Neural progenitor cell (in vitro differentiated cells): ENCODE results near the gene VSIG2. TPM values are rescaled to one million over a fixed set of nuclear protein-coding genes. Genes with fewer than 3 reads are reported as not detected.

ENCODE experiments used
- DNase-seq: peaks from one replicate; pipeline ENCODE4 v3.0.0-alpha.2; 2016; ENCODE audit warnings: low spot score
- H2AFZ ChIP-seq: fragments of 200-600 bp; sonication (generic); replicated peaks from 2 replicates; pipeline ENCODE4 v1.6.1; 2016; ENCODE audit warnings: antibody characterized with exemption
- H3F3A ChIP-seq: fragments of 200-600 bp; sonication (generic); 2 replicates; pipeline ENCODE4 v1.6.1; 2016; ENCODE audit warnings: antibody characterized with exemption, low read depth
- H3K27ac ChIP-seq: fragments of 200-600 bp; sonication (generic); 2 replicates; pipeline ENCODE4 v1.5.1; 2016; ENCODE audit warnings: mild to moderate bottlenecking
- H3K27me3 ChIP-seq: fragments of 200-600 bp; sonication (generic); 2 replicates; pipeline ENCODE4 v1.6.1; 2016; ENCODE audit warnings: mild to moderate bottlenecking, moderate library complexity
- H3K36me3 ChIP-seq: fragments of 200-600 bp; sonication (generic); 2 replicates; pipeline ENCODE4 v1.5.1; 2016
- H3K4me1 ChIP-seq: fragments of 200-600 bp; sonication (generic); 2 replicates; pipeline ENCODE4 v1.6.1; 2016; ENCODE audit warnings: mixed run types
- H3K4me2 ChIP-seq: fragments of 200-600 bp; sonication (generic); 2 replicates; pipeline ENCODE4 v1.6.1; 2016
- H3K4me3 ChIP-seq: fragments of 200-600 bp; sonication (generic); 2 replicates; pipeline ENCODE4 v1.5.1; 2016
- H3K79me2 ChIP-seq: fragments of 200-600 bp; sonication (generic); 2 replicates; pipeline ENCODE4 v1.6.1; 2016; ENCODE audit warnings: low read depth
- H3K9ac ChIP-seq: fragments of 200-600 bp; sonication (generic); 2 replicates; pipeline ENCODE4 v1.6.1; 2016
- H3K9me3 ChIP-seq: fragments of 200-600 bp; sonication (generic); 2 replicates; pipeline ENCODE4 v1.5.1; 2016; ENCODE audit warnings: low read depth
- H4K20me1 ChIP-seq: fragments of 200-600 bp; sonication (generic); 2 replicates; pipeline ENCODE4 v1.6.1; 2016; ENCODE audit warnings: low read depth
- H3K27ac Mint-ChIP-seq: 3 replicates; pipeline ENCODE4 v1.8.0; 2021; ENCODE audit warnings: mixed read lengths
- H3K27me3 Mint-ChIP-seq: 2 replicates; pipeline ENCODE4 v1.8.0; 2022; ENCODE audit warnings: low read depth, mild to moderate bottlenecking, inconsistent platforms, moderate library complexity, mixed read lengths; ENCODE audit not compliant: insufficient read depth
- H3K36me3 Mint-ChIP-seq: 3 replicates; pipeline ENCODE4 v1.8.0; 2021; ENCODE audit warnings: mixed read lengths
- H3K4me1 Mint-ChIP-seq: 3 replicates; pipeline ENCODE4 v1.8.0; 2021; ENCODE audit warnings: mixed read lengths
- H3K4me3 Mint-ChIP-seq: 3 replicates; pipeline ENCODE4 v1.8.0; 2021; ENCODE audit warnings: mild to moderate bottlenecking, moderate library complexity, mixed read lengths
- H3K9me3 Mint-ChIP-seq: 3 replicates; pipeline ENCODE4 v1.8.0; 2020; ENCODE audit warnings: mixed read lengths
- EZH2 ChIP-seq: fragments of 200-600 bp; sonication (generic); IDR thresholded peaks from 2 replicates; pipeline ENCODE4 v1.6.1; 2017; ENCODE audit warnings: antibody characterized with exemption, mild to moderate bottlenecking, moderate library complexity
- EZH2phosphoT487 ChIP-seq: fragments of 200-600 bp; sonication (generic); IDR thresholded peaks from 2 replicates; pipeline ENCODE4 v1.6.1; 2017; ENCODE audit warnings: antibody characterized with exemption
- total RNA-seq: library from RNA; depleted of rRNA; stranded (reverse); fragments of >200 nt; gene quantifications from 2 replicates; pipeline ENCODE4 v1.2.3, GENCODE V29; 2015; ENCODE audit warnings: low replicate concordance
- TF ChIP-seq, protein P1 (sequence below): fragments of 200-600 bp; sonication (generic); IDR thresholded peaks from 2 replicates; pipeline ENCODE4 v1.5.1; 2017; ENCODE audit warnings: antibody characterized with exemption, mild to moderate bottlenecking

Gene VSIG2
- total RNA-seq, 1 donor from 2014 or later: not detected

GRCh38 chr11:124717421-124717785 is 34.7 kb downstream of the VSIG2 start:
- peaks cover 17% of the 10 kb centered on the region for H3K27me3 Mint-ChIP-seq
- H3K9ac ChIP-seq: no peak overlapping the region
- peaks cover 35% of the 10 kb centered on the region for H3K4me1 Mint-ChIP-seq
- H3K4me3 Mint-ChIP-seq: peak overlapping the region; percentile 83
- no peak overlapping the region for H3K27ac Mint-ChIP-seq
- no peak overlapping the region for H3K27ac ChIP-seq
- H3K4me2 ChIP-seq: peak overlapping the region; percentile 98
- TF ChIP-seq EZH2phosphoT487 (no peak), EZH2 (no peak)
- TF ChIP-seq, protein P1, sequence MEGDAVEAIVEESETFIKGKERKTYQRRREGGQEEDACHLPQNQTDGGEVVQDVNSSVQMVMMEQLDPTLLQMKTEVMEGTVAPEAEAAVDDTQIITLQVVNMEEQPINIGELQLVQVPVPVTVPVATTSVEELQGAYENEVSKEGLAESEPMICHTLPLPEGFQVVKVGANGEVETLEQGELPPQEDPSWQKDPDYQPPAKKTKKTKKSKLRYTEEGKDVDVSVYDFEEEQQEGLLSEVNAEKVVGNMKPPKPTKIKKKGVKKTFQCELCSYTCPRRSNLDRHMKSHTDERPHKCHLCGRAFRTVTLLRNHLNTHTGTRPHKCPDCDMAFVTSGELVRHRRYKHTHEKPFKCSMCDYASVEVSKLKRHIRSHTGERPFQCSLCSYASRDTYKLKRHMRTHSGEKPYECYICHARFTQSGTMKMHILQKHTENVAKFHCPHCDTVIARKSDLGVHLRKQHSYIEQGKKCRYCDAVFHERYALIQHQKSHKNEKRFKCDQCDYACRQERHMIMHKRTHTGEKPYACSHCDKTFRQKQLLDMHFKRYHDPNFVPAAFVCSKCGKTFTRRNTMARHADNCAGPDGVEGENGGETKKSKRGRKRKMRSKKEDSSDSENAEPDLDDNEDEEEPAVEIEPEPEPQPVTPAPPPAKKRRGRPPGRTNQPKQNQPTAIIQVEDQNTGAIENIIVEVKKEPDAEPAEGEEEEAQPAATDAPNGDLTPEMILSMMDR: no peak
- no peak for DNase-seq
- no peaks in the 10 kb centered on the region for H3K9me3 ChIP-seq
- no peaks in the 10 kb centered on the region for H3K79me2 ChIP-seq
- H4K20me1 ChIP-seq: no peaks in the 10 kb centered on the region
- H3F3A ChIP-seq: peaks cover 17% of the 10 kb centered on the region
- H2AFZ ChIP-seq: peak overlapping the region; percentile 99
- no peaks in the 10 kb centered on the region for H3K36me3 ChIP-seq
- peaks cover 22% of the 10 kb centered on the region for H3K4me1 ChIP-seq
- H3K9me3 Mint-ChIP-seq: no peaks in the 10 kb centered on the region
- no peaks in the 10 kb centered on the region for H3K36me3 Mint-ChIP-seq
- peak overlapping the region; percentile 52 for H3K4me3 ChIP-seq
- H3K27me3 ChIP-seq: peaks cover 76% of the 10 kb centered on the region

DNA sequence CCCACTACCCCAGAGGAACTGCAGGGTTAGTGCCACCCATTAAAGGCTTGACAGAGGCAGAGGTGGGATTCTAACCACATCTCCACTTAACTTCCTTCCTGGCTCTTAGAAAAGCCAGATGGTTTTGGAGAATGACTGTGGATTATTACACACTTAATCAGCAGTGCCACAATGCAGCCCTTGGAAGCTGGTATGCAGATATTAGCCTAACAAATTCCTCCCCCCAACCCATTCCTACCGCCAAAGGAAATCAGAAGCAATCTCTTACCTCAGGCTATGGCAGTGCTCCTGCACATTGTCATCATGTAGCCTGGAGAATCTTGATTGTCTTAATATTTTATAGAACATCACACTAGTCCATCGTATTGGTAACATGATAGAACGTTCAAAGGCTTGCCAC is 35.5 kb downstream of the VSIG2 start:
- Histone ChIP-seq H3K9ac (no peak overlapping the region), H3F3A (peaks cover 17% of the 10 kb centered on the region), H3K4me1 (peaks cover 22% of the 10 kb centered on the region), H3K27me3 (peaks cover 69% of the 10 kb centered on the region), H3K36me3 (no peaks in the 10 kb centered on the region), H3K9me3 (no peaks in the 10 kb centered on the region), H2AFZ (no peak overlapping the region), H3K27ac (no peak overlapping the region), H3K4me3 (no peak overlapping the region), H3K79me2 (no peaks in the 10 kb centered on the region), H4K20me1 (no peaks in the 10 kb centered on the region), H3K4me2 (no peak overlapping the region)
- no peaks in the 10 kb centered on the region for H3K36me3 Mint-ChIP-seq
- no peak for DNase-seq
- H3K4me3 Mint-ChIP-seq: no peak overlapping the region
- peaks cover 27% of the 10 kb centered on the region for H3K4me1 Mint-ChIP-seq
- H3K27ac Mint-ChIP-seq: no peak overlapping the region
- no peak for TF ChIP-seq EZH2
- TF ChIP-seq, protein P1: no peak
- peaks cover 14% of the 10 kb centered on the region for H3K27me3 Mint-ChIP-seq
- peaks cover 2% of the 10 kb centered on the region for H3K9me3 Mint-ChIP-seq

DNA sequence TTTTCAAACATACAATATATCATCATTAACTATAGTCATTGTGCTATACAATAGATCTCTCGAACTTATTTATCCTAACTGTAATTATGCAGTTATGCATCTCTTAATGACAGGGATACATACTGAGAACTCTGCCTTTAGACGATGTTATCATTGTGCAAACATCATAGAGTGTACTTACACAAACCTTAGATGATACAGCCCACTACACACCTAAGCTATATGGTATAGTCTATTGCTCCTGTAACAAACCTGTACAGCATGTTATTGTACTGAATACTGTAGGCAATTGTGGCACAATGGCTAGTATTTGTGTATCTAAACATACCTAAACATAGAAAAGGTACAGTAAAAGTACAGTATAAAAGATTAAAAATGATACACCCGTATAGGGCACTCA is 39.7 kb downstream of the VSIG2 start:
- Mint-ChIP-seq H3K27me3 (peaks cover 2% of the 10 kb centered on the region), H3K9me3 (peaks cover 7% of the 10 kb centered on the region), H3K4me1 (peaks cover under 1% of the 10 kb centered on the region), H3K36me3 (no peaks in the 10 kb centered on the region), H3K4me3 (no peak overlapping the region), H3K27ac (no peak overlapping the region)
- H3K9me3 ChIP-seq: no peaks in the 10 kb centered on the region
- TF ChIP-seq EZH2phosphoT487 (no peak), EZH2 (no peak)
- TF ChIP-seq, protein P1: no peak
- H4K20me1 ChIP-seq: no peaks in the 10 kb centered on the region
- no peak overlapping the region for H2AFZ ChIP-seq
- no peaks in the 10 kb centered on the region for H3K36me3 ChIP-seq
- peaks cover 1% of the 10 kb centered on the region for H3K4me1 ChIP-seq
- peaks cover 27% of the 10 kb centered on the region for H3K27me3 ChIP-seq
- no peak overlapping the region for H3K4me3 ChIP-seq
- no peak overlapping the region for H3K9ac ChIP-seq
- no peaks in the 10 kb centered on the region for H3F3A ChIP-seq
- H3K79me2 ChIP-seq: no peaks in the 10 kb centered on the region
- no peak overlapping the region for H3K27ac ChIP-seq
- H3K4me2 ChIP-seq: no peak overlapping the region
- no peak for DNase-seq

GRCh38 chr11:124707829-124708228 is 44.2 kb downstream of the VSIG2 start:
- H3K4me1 Mint-ChIP-seq: peaks cover 3% of the 10 kb centered on the region
- H3K4me3 Mint-ChIP-seq: no peak overlapping the region

More at GRCh38 chr11:124707829-124708228, 44.2 kb downstream of the VSIG2 start:
- Histone ChIP-seq H4K20me1 (no peaks in the 10 kb centered on the region), H2AFZ (no peak overlapping the region), H3K27ac (no peak overlapping the region), H3K4me1 (no peaks in the 10 kb centered on the region), H3F3A (no peaks in the 10 kb centered on the region), H3K4me3 (no peak overlapping the region), H3K9me3 (no peaks in the 10 kb centered on the region), H3K27me3 (no peaks in the 10 kb centered on the region), H3K36me3 (no peaks in the 10 kb centered on the region), H3K79me2 (no peaks in the 10 kb centered on the region), H3K9ac (no peak overlapping the region), H3K4me2 (no peak overlapping the region)
- peaks cover 12% of the 10 kb centered on the region for H3K9me3 Mint-ChIP-seq
- no peaks in the 10 kb centered on the region for H3K27me3 Mint-ChIP-seq
- DNase-seq: no peak
- TF ChIP-seq, protein P1: no peak
- no peak for TF ChIP-seq EZH2
- no peak for TF ChIP-seq EZH2phosphoT487
- peaks cover 1% of the 10 kb centered on the region for H3K36me3 Mint-ChIP-seq
- no peak overlapping the region for H3K27ac Mint-ChIP-seq
